Left kidney (tissue), 2 donors: ENCODE results near the gene LAG3. TPM values are rescaled to one million over a fixed set of nuclear protein-coding genes. Genes with fewer than 3 reads are reported as not detected.

ENCODE experiments used
- DNase-seq: peaks from one replicate; pipeline ENCODE4 v3.0.0-alpha.2; 2013
- polyA plus RNA-seq: library from polyadenylated mRNA; unstranded; fragments of 120-200 nt; gene quantifications from one replicate; pipeline ENCODE4 v1.2.1, GENCODE V29; 2013; ENCODE audit not compliant: insufficient read length

Gene LAG3
- polyA plus RNA-seq, 1 donor: 1.9 TPM

DNA sequence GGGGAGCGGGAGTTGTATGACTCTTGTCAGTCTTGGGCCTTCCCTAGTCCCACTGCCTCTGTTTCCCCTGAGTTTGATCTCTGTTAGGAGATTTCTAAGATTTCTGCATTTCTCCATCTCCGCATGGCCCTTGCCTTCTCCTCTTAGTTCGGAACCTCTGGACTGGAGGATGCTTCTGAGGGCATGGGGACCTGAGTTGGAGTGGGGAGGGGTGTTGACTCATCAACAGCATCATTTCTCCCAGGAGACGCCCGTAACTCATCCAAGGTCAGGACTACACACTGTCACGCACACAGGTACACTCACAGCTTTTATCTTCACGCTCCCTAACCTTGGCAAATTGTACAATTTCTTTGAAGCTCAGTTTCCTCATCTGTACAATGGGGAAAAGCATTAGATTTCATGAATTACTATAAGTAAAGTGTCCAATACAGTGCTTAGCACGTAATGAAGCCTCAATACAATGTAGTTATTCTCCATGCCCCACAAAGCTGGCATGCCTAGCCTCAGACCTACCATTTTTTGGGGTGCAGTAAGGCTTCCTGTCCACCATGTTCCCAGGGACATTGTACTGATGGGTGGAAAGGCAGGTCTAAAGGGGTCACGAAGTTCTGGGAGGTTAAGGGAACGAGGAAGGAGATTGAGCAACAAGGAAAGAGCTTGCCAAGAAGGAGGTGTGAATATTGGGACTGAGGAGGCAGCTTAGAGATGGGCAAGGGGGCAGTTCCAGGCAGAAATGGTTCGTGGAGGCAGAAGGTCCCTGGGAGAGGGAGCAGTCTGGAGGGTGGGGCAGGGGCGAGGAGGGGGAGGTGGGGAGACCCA, 600 bp upstream of the LAG3 start:
- DNase-seq: no peak

GRCh38 chr12:6772726-6773589, 638 bp downstream of the LAG3 start:
- DNase-seq: no peak

DNA sequence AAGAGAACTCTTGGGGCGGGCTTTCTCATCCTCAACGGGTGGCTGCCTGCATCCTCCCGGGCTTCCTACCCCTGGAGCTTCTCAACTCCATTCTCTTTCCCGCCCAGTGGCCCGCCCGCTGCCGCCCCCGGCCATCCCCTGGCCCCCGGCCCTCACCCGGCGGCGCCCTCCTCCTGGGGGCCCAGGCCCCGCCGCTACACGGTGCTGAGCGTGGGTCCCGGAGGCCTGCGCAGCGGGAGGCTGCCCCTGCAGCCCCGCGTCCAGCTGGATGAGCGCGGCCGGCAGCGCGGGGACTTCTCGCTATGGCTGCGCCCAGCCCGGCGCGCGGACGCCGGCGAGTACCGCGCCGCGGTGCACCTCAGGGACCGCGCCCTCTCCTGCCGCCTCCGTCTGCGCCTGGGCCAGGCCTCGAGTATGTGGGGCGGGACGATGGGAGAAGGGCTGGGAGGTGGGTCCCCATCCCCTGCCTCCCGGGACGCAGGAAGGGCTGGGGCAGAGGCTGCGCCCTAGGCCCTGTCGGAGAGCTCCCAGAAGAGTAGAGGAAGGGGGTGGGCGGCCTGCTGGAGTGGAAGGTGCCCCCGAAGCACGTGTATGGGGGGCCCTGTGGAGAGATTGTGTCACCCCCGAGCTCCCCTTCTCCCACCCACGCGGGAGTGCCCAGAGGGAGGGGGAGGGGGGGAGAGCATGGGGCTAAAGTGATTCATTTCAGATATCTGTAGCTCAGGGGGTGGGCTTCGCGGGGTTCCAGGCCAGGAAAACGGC, 1.5 kb downstream of the LAG3 start:
- DNase-seq: no peak

DNA sequence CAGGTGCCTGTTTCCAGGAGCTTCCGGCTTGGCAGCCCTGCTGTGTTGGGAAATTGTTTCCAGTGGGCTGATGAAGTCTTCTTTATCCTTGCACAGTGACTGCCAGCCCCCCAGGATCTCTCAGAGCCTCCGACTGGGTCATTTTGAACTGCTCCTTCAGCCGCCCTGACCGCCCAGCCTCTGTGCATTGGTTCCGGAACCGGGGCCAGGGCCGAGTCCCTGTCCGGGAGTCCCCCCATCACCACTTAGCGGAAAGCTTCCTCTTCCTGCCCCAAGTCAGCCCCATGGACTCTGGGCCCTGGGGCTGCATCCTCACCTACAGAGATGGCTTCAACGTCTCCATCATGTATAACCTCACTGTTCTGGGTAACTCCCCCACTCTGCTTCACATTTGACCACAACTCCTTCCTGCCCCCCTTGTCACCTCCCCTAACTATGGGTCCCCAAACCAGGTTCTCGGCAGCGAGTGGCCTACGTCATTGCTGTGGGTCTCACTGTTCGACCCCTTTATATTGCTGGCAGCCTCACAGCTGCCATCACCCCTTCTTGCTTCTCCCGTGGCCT, 2.3 kb downstream of the LAG3 start:
- no peak for DNase-seq

- DNase-seq: no peak
Measured at GRCh38 chr12:6775185-6776174, 3.2 kb downstream of the LAG3 start.

GRCh38 chr12:6777386-6777785, 5.1 kb downstream of the LAG3 start:
- DNase-seq: no peak

DNA sequence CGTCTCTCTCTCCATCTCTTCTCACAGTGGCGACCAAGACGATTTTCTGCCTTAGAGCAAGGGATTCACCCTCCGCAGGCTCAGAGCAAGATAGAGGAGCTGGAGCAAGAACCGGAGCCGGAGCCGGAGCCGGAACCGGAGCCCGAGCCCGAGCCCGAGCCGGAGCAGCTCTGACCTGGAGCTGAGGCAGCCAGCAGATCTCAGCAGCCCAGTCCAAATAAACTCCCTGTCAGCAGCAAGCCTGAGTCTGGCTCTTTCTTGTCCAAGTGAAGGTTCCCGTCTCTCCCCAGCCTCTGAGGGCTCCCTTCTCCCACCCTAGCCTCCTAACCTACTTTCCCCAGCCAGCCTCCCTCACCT, 5.9 kb downstream of the LAG3 start:
- no peak for DNase-seq

DNA sequence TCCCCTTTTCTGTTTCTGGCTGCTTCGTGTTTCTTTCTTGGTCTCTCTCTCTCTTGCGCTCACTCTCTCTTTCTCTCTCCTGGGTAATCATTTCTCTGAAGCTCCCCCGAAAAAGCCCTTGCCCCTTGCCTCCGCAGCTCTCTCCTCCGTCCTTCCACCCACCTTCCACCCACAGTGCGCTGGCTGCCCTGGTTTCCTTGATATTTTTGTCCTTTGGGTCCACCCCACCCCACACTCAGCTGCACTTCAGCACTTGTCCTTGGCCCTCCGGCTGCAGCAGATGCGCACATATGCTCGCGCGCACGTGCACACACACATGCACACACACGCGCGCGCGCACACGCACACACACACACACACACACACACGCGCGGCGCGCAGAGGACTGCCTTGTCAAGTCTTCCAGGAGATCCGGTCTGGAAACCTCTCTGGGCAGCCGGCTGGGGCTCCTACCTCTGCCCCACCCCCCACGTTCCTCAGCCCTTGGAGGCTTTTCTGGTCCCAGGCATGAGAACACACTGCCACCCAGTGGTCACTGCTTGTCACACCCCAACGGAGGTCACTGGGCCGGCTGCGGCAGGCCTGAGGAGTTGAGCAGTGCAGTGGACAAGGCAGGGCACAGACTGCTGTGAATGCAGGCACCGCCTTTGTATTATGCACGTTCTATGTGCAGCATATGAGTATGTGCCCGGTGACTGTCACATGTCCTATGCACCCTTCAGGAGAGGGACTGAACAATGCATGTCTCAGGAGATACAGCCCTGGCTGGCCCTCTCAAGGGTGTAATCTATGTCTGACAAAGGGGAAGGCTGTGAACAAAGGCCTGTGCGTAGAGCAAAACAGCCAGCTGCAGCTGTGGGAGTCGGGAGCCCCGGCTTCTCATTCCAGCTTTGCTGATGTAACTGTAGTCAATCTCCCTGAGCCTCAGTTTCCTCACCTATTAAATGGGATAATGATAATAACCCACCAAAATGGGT, 6.5 kb downstream of the LAG3 start:
- DNase-seq: peak; percentile 96

- DNase-seq: no peak
Measured at GRCh38 chr12:6779708-6780432, 7.5 kb downstream of the LAG3 start.

DNA sequence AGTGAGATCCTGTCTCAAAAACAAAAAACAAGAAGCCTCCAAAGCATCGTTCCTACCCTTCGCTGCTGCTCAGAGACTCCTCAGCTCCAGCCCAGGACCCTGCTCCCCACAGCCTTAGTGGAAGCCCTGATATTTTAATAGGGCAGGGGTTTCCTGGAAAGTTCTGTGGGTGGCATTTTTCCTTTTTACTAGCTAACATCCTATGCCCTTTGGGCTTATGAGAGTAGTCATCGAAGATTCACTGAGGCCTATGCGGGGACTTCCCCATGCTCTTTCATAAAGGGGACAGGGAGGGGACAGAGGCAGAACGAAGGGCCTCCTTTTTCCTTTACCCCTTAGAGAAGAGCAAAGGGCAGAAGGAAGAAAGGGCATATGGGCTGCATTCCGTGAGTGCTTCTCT, 8.3 kb downstream of the LAG3 start:
- DNase-seq: no peak

- DNase-seq: no peak
Measured at GRCh38 chr12:6782119-6782518, 9.8 kb downstream of the LAG3 start.

DNA sequence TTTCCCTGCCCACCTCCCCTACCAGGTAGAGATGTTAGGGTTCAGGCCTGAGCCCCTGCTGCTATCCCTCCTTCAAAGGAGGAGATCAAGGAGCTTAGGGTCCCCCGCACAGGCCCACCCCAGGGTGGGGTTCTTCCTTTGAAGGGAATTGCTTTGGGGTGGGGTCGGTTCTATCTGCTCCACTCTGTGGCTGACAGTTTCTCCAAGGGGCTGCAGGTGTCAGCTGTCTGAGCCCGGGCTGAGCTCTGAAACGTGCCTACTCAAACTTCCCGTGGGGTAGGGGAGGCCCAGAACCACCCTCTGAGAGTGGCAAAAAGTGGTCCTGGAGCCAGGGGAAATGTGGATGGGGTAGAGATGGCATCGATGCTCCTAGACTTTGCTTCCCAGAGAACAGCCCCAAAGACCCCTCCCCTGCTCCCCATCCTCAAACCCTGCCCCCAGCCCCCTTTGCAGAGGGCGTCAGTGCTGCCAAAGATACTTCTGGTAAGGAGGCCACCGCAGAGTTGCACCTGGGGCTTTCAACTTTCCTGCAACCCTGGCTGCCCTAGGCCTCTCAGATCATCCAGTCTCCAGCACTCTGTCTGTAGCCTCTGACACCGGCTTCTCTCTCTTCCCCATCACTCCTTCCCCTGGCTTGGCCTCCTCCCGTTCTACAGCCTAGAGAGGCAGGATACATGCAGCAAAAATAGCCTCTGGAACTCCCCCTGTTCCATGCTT, 10.7 kb downstream of the LAG3 start:
- DNase-seq: no peak

GRCh38 chr12:6783828-6784227, 11.5 kb downstream of the LAG3 start:
- no peak for DNase-seq

DNA sequence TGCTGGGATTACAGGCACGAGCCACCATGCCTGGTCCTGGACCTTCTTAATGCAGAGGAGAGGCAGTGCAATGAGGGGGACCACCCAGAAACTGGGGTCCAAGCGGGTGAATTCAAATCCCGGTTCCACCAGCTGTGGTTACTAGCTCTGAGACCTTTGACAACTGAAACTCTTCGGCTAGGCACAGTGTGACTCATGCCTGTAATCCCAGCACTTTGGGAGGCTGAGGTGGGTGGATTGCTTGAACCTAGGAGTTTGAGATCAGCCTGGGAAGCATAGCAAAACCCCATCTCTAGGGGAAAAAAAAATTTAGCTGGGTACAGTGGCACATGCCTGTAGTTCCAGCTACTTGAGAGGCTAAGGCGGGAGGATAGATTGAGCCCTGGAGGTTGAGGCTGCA, 12.0 kb downstream of the LAG3 start:
- no peak for DNase-seq

DNA sequence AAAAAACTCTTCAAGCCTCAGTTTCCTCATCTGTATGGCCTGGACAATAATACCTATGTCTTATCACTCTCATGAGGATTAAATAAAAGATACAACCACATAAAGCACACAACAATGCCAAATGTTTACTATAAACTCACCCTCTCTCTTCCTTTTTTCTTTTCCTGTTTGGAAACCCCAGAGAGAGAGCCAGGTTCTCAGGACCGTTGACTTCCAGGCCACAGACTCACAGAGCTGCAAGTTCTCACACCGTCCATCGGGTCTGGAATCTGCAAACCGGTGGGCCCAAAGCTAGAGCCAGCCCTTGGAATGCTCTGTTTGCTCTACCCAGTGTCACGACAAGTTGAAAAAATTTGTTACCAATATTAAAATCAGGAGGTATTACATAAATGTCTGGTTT, 12.4 kb downstream of the LAG3 start:
- no peak for DNase-seq

- DNase-seq: no peak
Measured at GRCh38 chr12:6786416-6787094, 14.2 kb downstream of the LAG3 start.

DNA sequence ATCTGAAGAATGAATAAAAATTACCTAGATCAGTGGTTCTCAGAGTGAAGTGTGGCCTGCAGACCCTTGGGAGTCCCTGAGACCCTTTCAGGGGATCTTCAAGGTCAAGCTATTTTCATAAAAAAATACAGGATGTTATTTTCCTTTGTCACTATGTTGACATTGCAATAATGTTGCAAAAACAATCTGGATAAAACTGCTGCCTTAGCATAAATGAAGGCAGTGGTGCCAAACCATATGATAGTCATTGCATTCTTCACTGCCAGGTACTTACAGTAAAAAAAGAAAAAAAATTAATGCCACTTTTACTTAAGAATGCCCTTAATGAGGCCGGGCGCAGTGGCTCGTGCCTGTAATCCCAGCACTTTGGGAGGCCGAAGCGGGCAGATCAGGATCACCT, 15.0 kb downstream of the LAG3 start:
- no peak for DNase-seq
